Measurements from ENCODE around the gene ZAP70. TPM values are rescaled to one million over a fixed set of nuclear protein-coding genes. Genes with fewer than 3 reads are reported as not detected.

Gene ZAP70
- 1.9 to 3.1 TPM (median 2.3 TPM) in 3 replicates for total RNA-seq

DNA sequence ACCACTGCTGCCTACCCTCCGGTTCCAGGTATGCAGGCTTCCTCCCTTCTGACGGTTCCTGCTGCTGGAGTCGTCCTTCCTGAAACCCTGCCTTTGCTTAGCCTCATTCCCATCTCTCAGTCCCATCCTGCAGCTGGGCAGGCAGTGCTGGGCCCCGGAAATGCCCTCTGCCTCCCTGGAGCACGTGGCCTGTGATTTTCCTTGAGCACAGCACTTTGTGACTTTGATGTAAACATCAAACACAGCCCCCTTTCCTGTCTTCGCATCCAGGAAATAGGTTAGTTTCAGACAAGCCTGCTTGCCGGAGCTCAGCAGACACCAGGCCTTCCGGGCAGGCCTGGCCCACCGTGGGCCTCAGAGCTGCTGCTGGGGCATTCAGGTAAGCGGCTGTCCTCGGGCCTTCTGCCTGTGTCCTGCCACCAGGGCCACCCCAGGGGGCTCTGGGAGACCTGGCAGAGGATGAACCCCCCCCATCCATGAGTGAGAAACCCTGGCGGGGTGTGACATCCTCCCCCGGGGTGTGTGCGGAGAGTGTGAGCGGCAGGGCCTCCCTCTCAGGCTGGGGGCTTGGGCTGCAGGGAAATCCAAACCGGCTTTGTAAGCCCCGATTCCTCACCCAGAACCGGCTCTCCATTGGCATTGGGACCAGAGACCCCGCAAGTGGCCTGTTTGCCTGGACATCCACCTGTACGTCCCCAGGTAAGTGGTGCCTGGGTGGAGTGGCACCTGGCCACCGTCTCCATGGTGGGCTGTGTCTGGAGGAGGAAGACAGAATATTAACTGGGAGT, at the start of gene ZAP70:
Gene ZAP70 (plus strand): TSS at position 281 of the 788 bp plus-strand sequence. CDS start 10,461 bp downstream, outside the sequence.
- H3K27ac Mint-ChIP-seq, result peak within 1 kb of the TSS; percentile 74
- H3K9me3 Mint-ChIP-seq, result no peaks in the 10 kb centered on the region
- no peak for DNase-seq (ENCODE audit: low spot score in 2 of 2, unreplicated experiment in 2 of 2)
- no peak within 1 kb of the TSS for H3K4me3 Mint-ChIP-seq
- TF ChIP-seq, protein P1, sequence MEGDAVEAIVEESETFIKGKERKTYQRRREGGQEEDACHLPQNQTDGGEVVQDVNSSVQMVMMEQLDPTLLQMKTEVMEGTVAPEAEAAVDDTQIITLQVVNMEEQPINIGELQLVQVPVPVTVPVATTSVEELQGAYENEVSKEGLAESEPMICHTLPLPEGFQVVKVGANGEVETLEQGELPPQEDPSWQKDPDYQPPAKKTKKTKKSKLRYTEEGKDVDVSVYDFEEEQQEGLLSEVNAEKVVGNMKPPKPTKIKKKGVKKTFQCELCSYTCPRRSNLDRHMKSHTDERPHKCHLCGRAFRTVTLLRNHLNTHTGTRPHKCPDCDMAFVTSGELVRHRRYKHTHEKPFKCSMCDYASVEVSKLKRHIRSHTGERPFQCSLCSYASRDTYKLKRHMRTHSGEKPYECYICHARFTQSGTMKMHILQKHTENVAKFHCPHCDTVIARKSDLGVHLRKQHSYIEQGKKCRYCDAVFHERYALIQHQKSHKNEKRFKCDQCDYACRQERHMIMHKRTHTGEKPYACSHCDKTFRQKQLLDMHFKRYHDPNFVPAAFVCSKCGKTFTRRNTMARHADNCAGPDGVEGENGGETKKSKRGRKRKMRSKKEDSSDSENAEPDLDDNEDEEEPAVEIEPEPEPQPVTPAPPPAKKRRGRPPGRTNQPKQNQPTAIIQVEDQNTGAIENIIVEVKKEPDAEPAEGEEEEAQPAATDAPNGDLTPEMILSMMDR (IDR thresholded peaks at IDR 0.05; ENCODE audit: unreplicated experiment), result no peak
- peaks cover 36% of the 10 kb centered on the region for H3K4me1 Mint-ChIP-seq
- no peaks in the 10 kb centered on the region for H3K27me3 Mint-ChIP-seq (ENCODE audit: low read depth)
- no peaks in the 10 kb centered on the region for H3K36me3 Mint-ChIP-seq

DNA sequence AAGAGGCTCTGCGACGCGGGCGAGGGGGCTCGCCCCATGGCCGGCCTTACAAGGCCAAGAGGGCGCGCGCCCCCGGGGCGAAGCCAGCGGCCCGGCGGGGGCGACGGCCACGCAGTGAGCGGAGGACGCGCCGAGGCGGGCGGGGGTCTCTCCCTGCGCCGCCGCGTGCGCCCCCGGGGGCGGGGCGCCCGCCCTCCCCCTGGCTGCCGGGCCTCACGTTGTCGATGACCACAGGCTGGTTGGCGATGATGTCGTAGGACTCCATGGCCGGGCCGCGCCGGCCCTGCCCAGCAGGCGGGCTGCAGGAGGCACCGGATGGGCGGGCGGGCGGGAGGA, 49.8 kb upstream of the ZAP70 start:
- Mint-ChIP-seq H3K9me3 (no peaks in the 10 kb centered on the region), H3K4me3 (peak overlapping the region; percentile 80), H3K27me3 (ENCODE audit: low read depth) (no peaks in the 10 kb centered on the region), H3K4me1 (peaks cover 18% of the 10 kb centered on the region), H3K36me3 (peaks cover 5% of the 10 kb centered on the region), H3K27ac (no peak overlapping the region)
- no peak for DNase-seq (ENCODE audit: low spot score in 2 of 2, unreplicated experiment in 2 of 2)
- TF ChIP-seq, protein P1 (IDR thresholded peaks at IDR 0.05; ENCODE audit: unreplicated experiment), result no peak

DNA sequence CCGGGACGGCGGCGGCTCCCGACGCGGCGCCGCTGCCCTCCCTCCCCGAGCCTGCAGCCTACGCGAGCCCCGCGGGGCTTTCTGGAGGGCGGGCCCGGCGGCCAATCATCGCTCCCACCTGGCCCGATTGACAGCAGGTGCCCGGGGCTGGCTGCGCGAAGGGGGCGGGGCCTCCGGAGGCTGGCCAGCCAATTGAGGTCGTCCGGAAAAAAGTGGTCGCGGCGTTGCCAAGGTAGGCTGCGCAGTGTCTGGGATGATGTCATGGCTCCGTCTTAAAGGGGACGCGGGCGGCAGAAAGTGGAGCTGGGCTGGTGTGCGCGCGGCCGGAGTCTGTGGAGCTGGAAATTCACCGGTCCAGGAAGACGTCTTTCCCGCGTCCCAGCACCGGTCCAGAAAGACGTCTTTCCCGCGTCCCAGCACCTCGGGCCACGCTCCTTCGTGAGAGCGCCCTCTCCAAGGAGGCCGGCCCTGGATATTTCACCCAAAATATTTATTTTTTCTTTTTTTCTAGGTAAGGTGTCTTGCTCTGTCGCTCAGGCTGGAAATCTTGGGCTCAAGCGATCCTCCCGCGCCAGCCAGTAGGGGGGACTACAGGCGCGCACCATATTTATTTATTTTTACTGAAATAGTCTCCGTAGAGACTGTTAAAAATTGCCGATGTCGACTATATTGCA, 49.3 kb upstream of the ZAP70 start, which contains the start of gene ACTR1B:
Gene ACTR1B (minus strand): TSS at position 83 of the 674 bp plus-strand sequence. CDS start 154 bp downstream, outside the sequence.
- TF ChIP-seq, protein P1 (IDR thresholded peaks at IDR 0.05; ENCODE audit: unreplicated experiment), result peak; percentile 57
- H3K27me3 Mint-ChIP-seq (ENCODE audit: low read depth), result no peaks in the 10 kb centered on the region
- DNase-seq (ENCODE audit: low spot score in 2 of 2, unreplicated experiment in 2 of 2), result peak; percentile 95 to 98
- H3K36me3 Mint-ChIP-seq, result peaks cover 3% of the 10 kb centered on the region
- H3K4me3 Mint-ChIP-seq, result peak within 1 kb of the TSS; percentile 83
- no peaks in the 10 kb centered on the region for H3K9me3 Mint-ChIP-seq
- peaks cover 18% of the 10 kb centered on the region for H3K4me1 Mint-ChIP-seq
- H3K27ac Mint-ChIP-seq, result peak within 1 kb of the TSS; percentile 99

DNA sequence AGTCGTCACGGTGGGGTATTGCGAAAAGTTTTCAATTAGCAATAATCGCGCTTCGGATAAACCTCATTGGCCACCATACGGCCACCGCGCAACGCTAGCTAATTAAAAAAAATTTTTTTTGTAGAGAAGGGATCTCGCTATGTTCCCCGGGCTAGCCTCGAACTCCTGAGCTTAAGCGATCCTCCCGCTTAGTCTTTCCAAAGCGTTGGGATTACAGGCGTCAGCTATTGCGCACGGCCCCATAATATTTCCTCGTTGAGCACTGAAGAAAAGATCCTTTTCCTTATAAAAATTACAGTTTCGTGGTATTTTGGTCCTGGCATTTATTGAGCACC, 48.8 kb upstream of the ZAP70 start:
- Mint-ChIP-seq H3K9me3 (no peaks in the 10 kb centered on the region), H3K4me3 (peak overlapping the region; percentile 83)

DNA sequence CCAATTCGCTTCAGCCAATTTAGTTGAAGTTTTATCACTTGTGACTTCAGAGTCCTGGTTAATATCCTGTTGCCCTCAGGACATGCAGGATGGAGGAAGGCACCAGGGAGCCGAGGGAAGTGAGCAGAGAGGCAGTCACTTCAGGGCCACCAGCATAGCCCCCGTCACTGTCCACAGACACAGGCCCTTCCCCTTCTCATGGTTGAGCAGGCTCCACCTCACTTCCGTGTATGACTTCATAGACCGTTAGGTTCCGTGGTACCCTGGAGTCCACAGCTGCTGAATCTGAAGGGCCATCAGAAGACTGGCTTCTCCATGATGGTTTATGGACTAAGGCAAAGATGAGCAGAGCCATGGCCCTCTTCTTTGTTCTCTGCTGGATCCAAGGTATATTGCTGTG, 43.9 kb upstream of the ZAP70 start, which contains the start of gene C2orf92:
Gene C2orf92 (plus strand): TSS at position 266 of the 400 bp plus-strand sequence. CDS start 76 bp downstream, at position 342.
- H3K27ac Mint-ChIP-seq, result no peak within 1 kb of the TSS
- H3K4me3 Mint-ChIP-seq, result no peak within 1 kb of the TSS
- H3K4me1 Mint-ChIP-seq, result peaks cover 16% of the 10 kb centered on the region
- no peaks in the 10 kb centered on the region for H3K9me3 Mint-ChIP-seq
- no peaks in the 10 kb centered on the region for H3K27me3 Mint-ChIP-seq (ENCODE audit: low read depth)
- peaks cover 3% of the 10 kb centered on the region for H3K36me3 Mint-ChIP-seq
- TF ChIP-seq, protein P1 (IDR thresholded peaks at IDR 0.05; ENCODE audit: unreplicated experiment), result no peak
- DNase-seq (ENCODE audit: low spot score in 2 of 2, unreplicated experiment in 2 of 2), result no peak

More for the DNA sequence above, 48.8 kb upstream of the ZAP70 start:
- H3K36me3 Mint-ChIP-seq, result peaks cover 3% of the 10 kb centered on the region
- peaks cover 18% of the 10 kb centered on the region for H3K4me1 Mint-ChIP-seq
- H3K27me3 Mint-ChIP-seq (ENCODE audit: low read depth), result no peaks in the 10 kb centered on the region
- no peak for DNase-seq (ENCODE audit: low spot score in 2 of 2, unreplicated experiment in 2 of 2)
- H3K27ac Mint-ChIP-seq, result peak overlapping the region; percentile 99
- TF ChIP-seq, protein P1 (IDR thresholded peaks at IDR 0.05; ENCODE audit: unreplicated experiment), result peak; percentile 18
